Spleen (tissue), 11 donors: ENCODE data around the gene CLTA. TPM values are rescaled to one million over a fixed set of nuclear protein-coding genes. Genes with fewer than 3 reads are reported as not detected.

ENCODE experiments used
- DNase-seq: peaks from one replicate; pipeline ENCODE4 v3.0.0-alpha.2; 2020
- H3K27ac ChIP-seq, 8 donors: fragments of 200-600 bp; sonication (generic) in 7 of 8; 1 replicate in 4 of 8; 2 replicates in 4 of 8; pipeline versions ENCODE4 v1.5.0 to v1.8.0; 2016 to 2021; ENCODE audit warnings: inconsistent platforms in 4 of 8, mild to moderate bottlenecking in 4 of 8, moderate library complexity in 1 of 8
- H3K27me3 ChIP-seq, 7 donors: fragments of 200-600 bp; sonication (generic) in 6 of 7; replicated peaks in 1 of 7; 1 replicate in 4 of 7; 2 replicates in 3 of 7; pipeline versions ENCODE4 v1.5.0 to v1.8.0; 2016 to 2021; ENCODE audit warnings: inconsistent platforms in 3 of 7, mild to moderate bottlenecking in 1 of 7
- H3K36me3 ChIP-seq, 6 donors: fragments of 200-600 bp; sonication (generic) in 5 of 6; 1 replicate in 4 of 6; 2 replicates in 2 of 6; pipeline versions ENCODE4 v1.5.0 to v1.8.0; 2016 to 2021; ENCODE audit warnings: inconsistent platforms in 2 of 6
- H3K4me1 ChIP-seq, 6 donors: fragments of 200-600 bp; sonication (generic) in 5 of 6; 1 replicate in 3 of 6; 2 replicates in 3 of 6; pipeline versions ENCODE4 v1.5.0 to v1.8.0; 2016 to 2021; ENCODE audit warnings: inconsistent platforms in 3 of 6
- H3K4me3 ChIP-seq, 8 donors: fragments of 200-600 bp; sonication (generic) in 7 of 8; 1 replicate in 4 of 8; 2 replicates in 4 of 8; pipeline versions ENCODE4 v1.5.0 to v1.8.0; 2016 to 2021; ENCODE audit warnings: inconsistent platforms in 4 of 8, mild to moderate bottlenecking in 4 of 8, moderate library complexity in 2 of 8
- H3K9me3 ChIP-seq, 8 donors: fragments of 200-600 bp; sonication (generic) in 7 of 8; 1 replicate in 4 of 8; 2 replicates in 4 of 8; pipeline versions ENCODE4 v1.5.0 to v1.8.0; 2016 to 2021; ENCODE audit warnings: inconsistent platforms in 4 of 8
- POLR2A ChIP-seq, 3 donors: fragments of 450-650 bp; IDR thresholded peaks; one replicate each; pipeline ENCODE4 v1.5.1; 2017; ENCODE audit warnings: antibody characterized with exemption in 3 of 3, mild to moderate bottlenecking in 1 of 3
- POLR2AphosphoS5 ChIP-seq, 3 donors: sonication (generic); formaldehyde crosslinking; IDR thresholded peaks; one replicate each; pipeline ENCODE4 v1.5.1; 2017; ENCODE audit warnings: antibody characterized with exemption in 3 of 3
- WGBS, 5 donors: extraction: QIAGEN DNeasy Blood & Tissue Kit in 3 of 5; methylation state at CpG; one replicate each; pipeline versions ENCODE4 v1.1.5 to v1.1.7; 2013 to 2018; 5-methylcytosine and 5-hydroxymethylcytosine counted together
- intact Hi-C: fragments of 100-400 bp; cut with DNase I; formaldehyde crosslinking; loops from one replicate; pipeline ENCODE4 v1.15.0; 2023; ENCODE audit warnings: low total_unique reads
- polyA plus RNA-seq, 3 donors: library from polyadenylated mRNA; stranded (reverse); fragments of 200-250 nt; gene quantifications; one replicate each; pipeline ENCODE4 v1.2.1, GENCODE V29; 2013
- total RNA-seq, 7 donors: library from RNA; depleted of rRNA in 3 of 7; stranded (reverse); fragments of >200 nt in 3 of 7; fragmentation: NEBNext Ultra II Directional in 4 of 7; extraction: Animal tissue kit (Norgen Biotek cat#: 25700) in 4 of 7; gene quantifications; one replicate each; pipeline versions ENCODE4 v1.1.0 to v1.2.1, GENCODE V29; 2016 to 2021
- TF ChIP-seq, protein P1 (sequence below), 11 experiments: fragments of 200-600 bp in 7 of 11; fragments of 450-650 bp in 4 of 11; sonication (generic) in 4 of 11; IDR thresholded peaks in 8 of 11; conservative IDR thresholded peaks in 3 of 11; 1 replicate in 7 of 11; 2 replicates in 4 of 11; pipeline versions ENCODE4 v1.4.0 to v1.8.0; 2016 to 2021; ENCODE audit warnings: antibody characterized with exemption in 11 of 11, inconsistent platforms in 4 of 11, mild to moderate bottlenecking in 1 of 11
- donor health status: healthy with polysubstance abuse.
- donor health status: DM: no; HTN: no; CAD: no; lungs with moderate emphysema.
- donor health status: DM: no; HTN: no; CAD: no.
- donor health status: Bipolar disorder and iron deficiency.
- donor health status: healthy.
- donor health status: DM: no; HTN: no; CAD: no.
- donor health status: DM: yes; HTN: yes; CAD: no.

CLTA gene
- total and polyA plus RNA-seq, 10 donors, result 92.0 to 176 (median 137) TPM

- DNase-seq, result peak; percentile 77
- Histone ChIP-seq H3K27me3 (no peaks in the 10 kb centered on the region), H3K36me3 (peaks cover 0 to 34% (median 0%) of the 10 kb centered on the region in 6 donors), H3K27ac (peak overlapping the region in 3 of 8 donors; percentile 24 to 95 (median 93)), H3K4me3 (no peak overlapping the region), H3K4me1 (peaks cover 67 to 100% (median 88%) of the 10 kb centered on the region in 6 donors), H3K9me3 (peaks cover 0 to 9% (median 0%) of the 10 kb centered on the region in 8 donors)
- 88 to 98% (median 95%) methylated on average over 7 to 10 of the region's 10 CpGs for WGBS, 5 donors
- intact Hi-C loops, result no loop called here
- TF ChIP-seq POLR2AphosphoS5 (IDR thresholded peaks at IDR 0.05), result peak in 1 of 3 donors; percentile 16
- TF ChIP-seq, protein P1, sequence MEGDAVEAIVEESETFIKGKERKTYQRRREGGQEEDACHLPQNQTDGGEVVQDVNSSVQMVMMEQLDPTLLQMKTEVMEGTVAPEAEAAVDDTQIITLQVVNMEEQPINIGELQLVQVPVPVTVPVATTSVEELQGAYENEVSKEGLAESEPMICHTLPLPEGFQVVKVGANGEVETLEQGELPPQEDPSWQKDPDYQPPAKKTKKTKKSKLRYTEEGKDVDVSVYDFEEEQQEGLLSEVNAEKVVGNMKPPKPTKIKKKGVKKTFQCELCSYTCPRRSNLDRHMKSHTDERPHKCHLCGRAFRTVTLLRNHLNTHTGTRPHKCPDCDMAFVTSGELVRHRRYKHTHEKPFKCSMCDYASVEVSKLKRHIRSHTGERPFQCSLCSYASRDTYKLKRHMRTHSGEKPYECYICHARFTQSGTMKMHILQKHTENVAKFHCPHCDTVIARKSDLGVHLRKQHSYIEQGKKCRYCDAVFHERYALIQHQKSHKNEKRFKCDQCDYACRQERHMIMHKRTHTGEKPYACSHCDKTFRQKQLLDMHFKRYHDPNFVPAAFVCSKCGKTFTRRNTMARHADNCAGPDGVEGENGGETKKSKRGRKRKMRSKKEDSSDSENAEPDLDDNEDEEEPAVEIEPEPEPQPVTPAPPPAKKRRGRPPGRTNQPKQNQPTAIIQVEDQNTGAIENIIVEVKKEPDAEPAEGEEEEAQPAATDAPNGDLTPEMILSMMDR (IDR thresholded peaks at IDR 0.05 in 8 of 11, conservative IDR thresholded peaks at IDR 0.05 in 3 of 11), result no peak
These were observed 44.1 kb upstream of the CLTA start for GRCh38 chr9:36146651-36147050.

DNA sequence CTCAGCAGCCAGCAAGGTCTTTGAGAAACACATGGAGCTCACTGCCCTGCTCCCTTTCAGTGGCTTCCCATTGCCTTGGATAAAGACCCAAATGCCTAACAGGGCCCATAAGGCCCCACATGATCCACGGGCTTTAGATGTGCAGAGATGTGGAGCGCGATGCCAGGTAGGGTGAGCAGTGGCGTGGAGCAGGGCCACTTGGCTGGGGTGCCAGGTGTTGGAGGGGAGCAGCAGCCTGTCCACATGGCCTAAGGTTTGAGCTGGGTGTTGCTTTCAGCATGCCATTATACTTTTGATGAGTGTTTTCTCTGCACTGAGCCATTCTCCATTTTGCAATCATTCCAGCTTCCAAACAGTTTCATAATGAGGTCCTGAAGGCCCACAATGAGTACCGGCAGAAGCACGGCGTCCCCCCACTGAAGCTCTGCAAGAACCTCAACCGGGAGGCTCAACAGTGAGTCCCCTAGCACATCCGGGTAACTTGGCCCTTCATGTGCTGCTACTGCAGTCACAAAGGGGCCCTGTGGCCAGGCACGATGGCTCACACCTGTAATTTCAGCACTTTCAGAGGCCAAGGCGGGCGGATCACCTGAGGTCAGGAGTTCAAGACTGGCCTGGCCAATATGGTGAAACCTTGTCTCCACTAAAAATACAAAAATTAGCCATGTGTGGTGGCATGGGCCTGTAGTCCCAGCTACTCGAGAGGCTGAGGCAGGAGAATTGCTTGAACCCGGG, 43.1 kb upstream of the CLTA start:
- Histone ChIP-seq H3K27ac (peak overlapping the region in 6 of 8 donors; percentile 53 to 95 (median 82)), H3K4me1 (peaks cover 66 to 100% (median 88%) of the 10 kb centered on the region in 6 donors), H3K27me3 (no peaks in the 10 kb centered on the region), H3K9me3 (peaks cover 0 to 9% (median 0%) of the 10 kb centered on the region in 8 donors), H3K36me3 (peaks cover 0 to 34% (median 0%) of the 10 kb centered on the region in 6 donors), H3K4me3 (no peak overlapping the region)
- peak; percentile 67 for DNase-seq
- intact Hi-C loops, result no loop called here
- 85 to 94% (median 89%) methylated on average over 12 to 14 of the region's 14 CpGs for WGBS, 5 donors
- TF ChIP-seq POLR2A (IDR thresholded peaks at IDR 0.05), result no peak
- TF ChIP-seq POLR2AphosphoS5 (IDR thresholded peaks at IDR 0.05), result no peak
- TF ChIP-seq, protein P1 (IDR thresholded peaks at IDR 0.05 in 8 of 11, conservative IDR thresholded peaks at IDR 0.05 in 3 of 11), result no peak

DNA sequence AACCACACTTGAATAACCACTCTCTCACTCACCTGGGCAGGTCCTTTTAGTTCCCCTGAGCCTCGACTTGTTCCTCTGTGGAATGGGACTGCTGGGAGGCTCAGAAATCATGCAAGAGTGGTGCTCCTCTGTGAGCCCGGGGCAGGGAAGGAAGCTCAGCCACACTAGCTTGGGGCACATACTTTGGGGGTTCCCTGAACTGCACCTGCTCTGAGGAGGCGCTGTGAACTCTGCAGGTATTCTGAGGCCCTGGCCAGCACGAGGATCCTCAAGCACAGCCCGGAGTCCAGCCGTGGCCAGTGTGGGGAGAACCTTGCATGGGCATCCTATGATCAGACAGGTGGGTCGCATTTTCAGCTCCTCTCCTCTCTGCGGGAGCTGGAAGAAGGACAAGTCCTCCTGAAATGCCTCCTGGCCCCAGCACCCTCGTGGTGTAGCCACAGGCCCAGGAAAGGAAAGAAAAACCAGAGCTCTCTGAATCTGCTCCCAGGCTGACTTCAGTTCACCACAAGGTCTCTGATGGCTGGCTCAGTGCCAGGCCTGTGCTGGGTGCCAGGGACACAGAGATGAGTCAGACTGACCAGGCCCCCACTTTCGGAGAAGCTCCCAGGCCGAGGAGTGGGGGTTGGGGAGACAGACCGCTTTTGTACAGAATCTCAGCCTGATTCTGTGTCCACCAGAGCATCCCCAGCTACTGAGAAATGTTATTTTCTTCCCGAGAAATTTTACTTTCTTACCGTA, 42.2 kb upstream of the CLTA start:
- Histone ChIP-seq H3K9me3 (peaks cover 0 to 9% (median 0%) of the 10 kb centered on the region in 8 donors), H3K36me3 (peaks cover 0 to 40% (median 0%) of the 10 kb centered on the region in 6 donors), H3K4me1 (peaks cover 66 to 100% (median 88%) of the 10 kb centered on the region in 6 donors), H3K4me3 (no peak overlapping the region), H3K27ac (peak overlapping the region in 6 of 8 donors; percentile 53 to 95 (median 82)), H3K27me3 (no peaks in the 10 kb centered on the region)
- TF ChIP-seq POLR2A (IDR thresholded peaks at IDR 0.05) (no peak), POLR2AphosphoS5 (IDR thresholded peaks at IDR 0.05) (peak; percentile 48 to 80 (median 67))
- WGBS, 5 donors, result 48 to 63% (median 55%) methylated on average over 13 to 14 of the region's 14 CpGs
- intact Hi-C loops, result no loop called here
- peak; percentile 92 for DNase-seq

DNA sequence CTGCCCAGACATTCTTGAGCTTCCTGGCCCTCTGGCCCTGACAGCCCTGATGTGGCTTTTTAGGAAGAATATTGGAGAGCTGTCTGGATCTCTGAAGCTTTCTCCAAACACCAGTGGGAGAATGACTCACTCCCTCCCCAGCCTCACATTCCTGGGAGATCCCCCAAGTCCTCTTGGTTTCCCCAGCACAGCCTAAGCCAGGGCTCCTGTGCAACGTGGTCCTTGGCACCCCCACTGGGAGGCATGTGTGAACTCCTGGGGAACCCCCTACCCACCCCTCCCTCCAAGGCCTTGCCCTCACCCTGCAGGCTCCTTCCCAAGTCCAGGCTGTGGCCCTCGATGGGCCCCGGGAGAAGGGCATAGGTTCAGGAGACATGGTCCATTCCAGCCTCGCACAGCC, 41.5 kb upstream of the CLTA start:
- Histone ChIP-seq H3K27me3 (no peaks in the 10 kb centered on the region), H3K9me3 (peaks cover 0 to 9% (median 0%) of the 10 kb centered on the region in 8 donors), H3K27ac (peak overlapping the region in 5 of 8 donors; percentile 53 to 95 (median 93)), H3K4me1 (peaks cover 66 to 100% (median 88%) of the 10 kb centered on the region in 6 donors), H3K36me3 (peaks cover 0 to 40% (median 0%) of the 10 kb centered on the region in 6 donors), H3K4me3 (no peak overlapping the region)
- 77 to 87% (median 82%) methylated on average over 4 of the region's 4 CpGs for WGBS, 5 donors
- TF ChIP-seq POLR2AphosphoS5 (IDR thresholded peaks at IDR 0.05) (no peak), POLR2A (IDR thresholded peaks at IDR 0.05) (no peak)
- TF ChIP-seq, protein P1 (IDR thresholded peaks at IDR 0.05 in 8 of 11, conservative IDR thresholded peaks at IDR 0.05 in 3 of 11), result no peak
- DNase-seq, result no peak
- intact Hi-C loops, result no loop called here
